ENCODE results near the gene CCDC194.
"Not testable (repeated sequence)": the region's sequence is repeated elsewhere in the genome, so short reads cannot be mapped to it uniquely, and the experiment has no call there.

CCDC194 gene

DNA sequence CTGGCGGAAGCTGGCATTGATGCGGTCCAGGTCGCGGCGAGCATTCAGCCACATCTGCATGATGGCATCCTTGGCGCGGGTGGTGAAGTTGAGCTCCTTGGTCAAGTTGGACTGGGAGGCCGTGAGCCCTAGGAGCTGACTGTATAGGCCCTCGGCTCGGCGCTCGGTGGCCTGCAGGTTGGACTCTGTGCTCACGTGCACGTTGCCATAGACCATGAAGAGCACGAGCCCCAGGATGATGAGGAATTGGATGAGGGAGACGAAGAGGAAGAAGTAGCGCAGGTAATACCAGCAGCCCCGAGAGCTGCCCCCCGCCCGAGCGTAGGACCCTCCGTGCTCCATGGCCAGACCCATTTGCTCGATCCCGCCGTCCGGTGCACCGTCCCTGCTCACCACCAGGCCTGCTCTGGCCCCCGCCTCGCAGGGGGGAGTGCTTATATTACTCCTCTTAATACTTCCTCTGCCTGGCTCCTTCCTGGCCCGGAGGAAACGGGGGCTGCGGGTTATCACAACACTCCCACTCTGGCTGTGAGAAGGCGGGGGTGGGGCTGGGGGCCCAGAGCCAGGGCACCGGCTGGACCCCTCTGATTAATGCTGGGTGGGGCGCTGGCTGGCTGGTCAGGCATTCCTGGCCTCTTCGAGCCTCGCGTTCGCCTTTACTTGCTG, 16.9 kb downstream of the CCDC194 start, which contains the start of gene PLVAP:
TSS of gene PLVAP (minus strand) at position 408 of the 666 bp plus-strand sequence. CDS start at position 354, 54 bp downstream.
- DNase-seq (ENCODE audit: low spot score), result no peak

DNA sequence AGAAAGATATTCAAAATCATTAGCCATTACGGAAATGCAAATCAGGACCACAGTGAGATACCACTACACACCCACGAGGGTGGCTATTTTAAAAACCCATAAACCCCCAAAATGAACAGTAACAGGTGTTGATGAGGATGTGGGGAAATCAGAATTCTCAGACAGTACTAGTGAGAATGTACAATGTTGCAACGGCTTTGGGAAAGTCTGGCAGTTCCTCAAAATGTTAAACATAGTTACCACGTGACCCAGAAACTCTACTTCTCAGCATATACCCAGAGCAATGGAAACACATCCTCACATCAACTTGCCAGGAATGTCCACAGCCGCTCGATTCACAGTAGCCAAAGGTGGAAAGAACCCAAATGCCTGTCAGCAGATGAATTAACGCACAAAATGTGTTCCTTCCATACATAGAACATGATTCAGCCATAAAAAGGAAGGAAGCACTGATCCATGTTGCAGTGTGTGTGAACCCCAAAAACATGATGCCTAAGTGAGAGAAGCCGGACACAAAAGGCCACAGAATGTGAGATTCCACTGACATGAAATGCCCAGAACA, 23.9 kb downstream of the CCDC194 start:
- no peak for DNase-seq (ENCODE audit: low spot score)

GRCh38 chr19:17365361-17365760, 28.6 kb downstream of the CCDC194 start:
- no peak for DNase-seq (ENCODE audit: low spot score)

DNA sequence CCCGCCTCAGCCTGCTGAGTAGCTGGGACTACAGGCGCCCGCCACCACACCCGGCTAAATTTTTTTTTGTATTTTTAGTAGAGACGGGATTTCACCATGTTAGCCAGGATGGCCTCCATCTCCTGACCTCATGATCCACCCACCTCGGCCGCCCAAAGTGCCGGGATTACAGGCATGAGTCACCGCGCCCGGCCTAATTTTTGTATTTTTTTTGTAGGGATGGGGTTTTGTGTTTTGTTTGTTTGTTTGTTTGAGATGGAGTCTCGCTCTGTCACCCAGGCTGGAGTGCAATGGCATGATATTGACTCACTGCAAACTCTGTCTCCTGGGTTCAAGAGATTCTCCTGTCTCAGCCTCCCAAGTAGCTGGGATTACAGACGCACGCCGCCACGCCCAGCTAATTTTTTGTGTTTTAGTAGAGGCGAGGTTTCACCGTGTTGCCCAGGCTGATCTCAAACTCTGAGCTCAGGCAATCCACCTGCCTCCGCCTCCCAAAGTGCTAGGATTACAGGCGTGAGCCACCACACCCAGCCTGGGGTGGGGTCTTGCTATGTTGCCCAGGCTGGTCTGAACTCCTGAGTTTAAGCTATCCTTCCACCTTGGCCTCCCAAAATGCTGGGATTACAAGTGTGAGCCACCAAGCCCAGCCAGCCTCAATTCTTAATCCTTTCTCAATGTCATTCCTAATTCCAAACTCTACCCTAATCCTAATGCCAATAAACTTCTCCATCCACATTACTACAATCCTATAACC, 30.0 kb downstream of the CCDC194 start:
- DNase-seq (ENCODE audit: low spot score), result not testable (repeated sequence)

- no peak for DNase-seq (ENCODE audit: low spot score)
Observed at GRCh38 chr19:17359905-17360800, 33.8 kb downstream of the CCDC194 start.

DNA sequence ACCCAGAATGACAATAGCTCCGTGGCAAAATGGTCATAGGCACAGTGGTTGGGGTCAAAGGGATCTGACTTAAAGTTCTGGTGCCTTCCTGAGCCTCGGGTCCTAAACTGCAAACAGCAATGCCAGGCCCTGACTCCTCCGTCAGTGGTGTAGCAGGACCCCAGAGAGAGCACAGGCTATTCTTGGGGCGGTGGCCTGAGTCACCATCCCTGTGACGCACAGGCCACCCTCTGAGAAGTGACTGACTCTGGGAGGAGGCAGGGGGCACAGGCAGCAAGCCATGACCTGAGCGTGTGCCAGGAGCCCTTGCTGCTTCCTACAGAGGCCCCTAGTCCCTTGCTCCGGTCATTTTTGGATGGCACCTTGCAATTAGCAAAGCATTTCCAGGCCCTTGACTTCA, 35.6 kb downstream of the CCDC194 start:
- no peak for DNase-seq (ENCODE audit: low spot score)

DNA sequence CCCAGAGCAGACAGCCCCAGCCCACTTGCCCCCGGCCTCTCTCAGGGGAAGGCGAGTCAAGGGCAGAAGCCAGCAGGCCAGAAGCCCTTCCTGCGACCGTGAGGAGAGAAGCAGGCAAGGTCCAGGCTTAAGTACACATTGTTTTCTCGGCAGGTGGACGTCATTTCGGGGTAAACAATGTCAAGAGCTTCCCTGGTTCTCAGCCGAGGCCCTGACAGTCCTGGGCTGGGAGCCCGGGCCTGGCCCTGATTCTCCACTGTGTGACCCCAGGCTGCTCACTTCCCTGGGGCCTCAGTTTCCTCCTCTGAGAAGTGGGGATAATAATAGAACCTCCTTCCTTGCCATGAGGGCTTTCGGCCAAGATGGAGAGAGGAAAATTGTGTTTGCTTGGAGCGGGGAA, 36.3 kb downstream of the CCDC194 start:
- no peak for DNase-seq (ENCODE audit: low spot score)

DNA sequence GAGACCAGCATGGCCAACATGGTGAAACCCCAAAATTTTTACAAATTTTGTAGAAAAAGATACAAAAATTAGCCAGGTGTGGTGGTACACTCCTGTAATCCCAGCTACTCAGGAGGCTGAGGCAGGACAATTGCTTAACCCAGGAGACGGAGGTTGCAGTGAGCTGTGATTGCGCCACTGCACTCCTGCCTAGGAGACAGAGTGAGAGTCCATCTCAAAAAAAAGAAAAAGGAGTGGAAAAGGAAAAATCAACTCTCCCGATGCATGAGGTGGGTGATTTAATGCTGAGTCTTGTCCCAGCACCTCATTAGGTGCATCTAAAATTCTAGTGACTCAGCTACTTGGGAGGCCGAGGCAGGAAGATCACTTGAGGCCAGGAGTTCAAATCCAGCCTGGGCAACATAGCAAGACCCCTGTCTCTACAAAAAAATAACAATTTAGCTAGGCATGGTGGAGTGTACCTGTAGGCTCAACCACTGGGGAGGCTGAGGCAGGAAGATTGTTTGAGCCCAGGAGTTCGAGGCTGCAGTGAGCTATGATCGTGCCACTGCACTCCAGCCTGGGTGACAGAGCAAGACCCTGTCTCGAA, 36.8 kb downstream of the CCDC194 start:
- no peak for DNase-seq (ENCODE audit: low spot score)

DNA sequence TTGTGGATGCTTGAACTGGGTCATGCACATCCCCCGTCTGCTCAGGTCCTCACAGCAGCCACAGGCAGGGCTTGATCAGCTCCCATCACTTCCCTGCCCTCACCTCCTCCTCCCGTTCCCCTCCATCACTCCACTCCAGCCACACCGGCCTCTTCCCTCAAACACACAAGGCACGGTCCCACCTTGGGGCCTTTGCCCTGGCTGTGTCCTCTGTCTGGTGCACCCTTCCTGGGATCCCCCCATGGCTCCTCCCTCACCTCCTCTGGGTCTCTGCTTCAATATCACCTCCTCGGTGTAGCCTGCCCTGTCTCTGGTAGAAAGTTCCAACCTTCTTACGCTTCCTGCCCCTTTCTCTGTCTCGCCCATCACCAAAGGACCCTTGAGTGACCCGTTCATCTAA, 40.6 kb downstream of the CCDC194 start:
- DNase-seq (ENCODE audit: low spot score), result no peak

DNA sequence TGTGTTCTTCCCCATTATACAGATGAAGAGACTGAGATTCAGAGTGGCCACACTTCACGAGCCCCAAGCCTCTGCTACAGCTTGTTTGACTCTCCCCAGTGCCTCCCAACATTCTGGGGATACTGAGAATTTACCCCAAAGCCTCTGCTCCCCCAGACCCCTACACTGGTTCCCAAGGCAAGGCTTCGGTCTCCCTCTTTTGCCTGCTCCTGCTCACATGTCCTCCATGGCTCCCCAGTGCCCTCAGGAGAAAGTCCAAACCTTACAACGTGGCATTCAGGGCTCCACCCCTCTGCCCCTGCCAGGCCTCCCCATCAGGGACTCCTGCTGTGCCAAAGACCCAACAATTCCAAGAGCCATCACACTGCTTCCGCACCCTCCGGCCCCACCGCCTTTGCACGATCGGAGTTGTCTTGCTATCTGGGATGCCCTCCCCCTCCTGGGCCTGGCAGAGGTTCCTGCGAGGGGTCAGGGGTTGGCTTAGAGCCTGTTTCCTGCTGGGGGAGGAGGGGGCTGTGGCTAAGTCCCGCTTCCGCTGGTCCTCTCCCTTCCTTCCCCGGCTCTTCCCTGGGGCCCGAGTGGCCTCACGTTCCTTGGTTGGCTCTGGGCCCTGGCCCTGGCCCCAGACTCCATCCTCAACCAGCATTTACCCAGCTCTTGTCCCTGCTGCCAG, 41.3 kb downstream of the CCDC194 start:
- no peak for DNase-seq (ENCODE audit: low spot score)

- no peak for DNase-seq (ENCODE audit: low spot score)
Observed at GRCh38 chr19:17351815-17352435, 42.1 kb downstream of the CCDC194 start.

DNA sequence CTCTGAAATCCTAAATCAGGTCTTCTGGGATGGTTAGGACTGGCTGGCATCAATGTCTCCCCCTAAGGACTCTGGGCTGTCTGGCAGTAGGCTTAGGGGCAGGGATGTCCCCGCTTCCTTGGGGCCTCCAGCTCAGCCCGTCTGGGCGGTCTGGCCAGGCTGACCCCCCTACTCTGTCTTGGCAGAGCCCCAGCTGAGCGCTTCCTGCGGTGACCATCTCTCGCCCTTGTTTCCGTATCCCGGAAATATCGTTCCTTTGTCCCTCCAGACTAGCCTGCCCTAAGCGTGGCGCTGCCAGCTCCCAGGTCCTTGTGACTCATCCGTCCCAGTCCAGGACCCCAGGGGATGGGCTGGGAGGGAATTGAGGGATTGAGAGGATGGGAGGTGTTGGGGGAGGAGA, 45.3 kb downstream of the CCDC194 start:
- peak; percentile 53 for DNase-seq (ENCODE audit: low spot score)

- DNase-seq (ENCODE audit: low spot score), result no peak
Observed at GRCh38 chr19:17347877-17348276, 46.1 kb downstream of the CCDC194 start.

- DNase-seq (ENCODE audit: low spot score), result no peak
Observed at GRCh38 chr19:17347361-17347760, 46.6 kb downstream of the CCDC194 start.

DNA sequence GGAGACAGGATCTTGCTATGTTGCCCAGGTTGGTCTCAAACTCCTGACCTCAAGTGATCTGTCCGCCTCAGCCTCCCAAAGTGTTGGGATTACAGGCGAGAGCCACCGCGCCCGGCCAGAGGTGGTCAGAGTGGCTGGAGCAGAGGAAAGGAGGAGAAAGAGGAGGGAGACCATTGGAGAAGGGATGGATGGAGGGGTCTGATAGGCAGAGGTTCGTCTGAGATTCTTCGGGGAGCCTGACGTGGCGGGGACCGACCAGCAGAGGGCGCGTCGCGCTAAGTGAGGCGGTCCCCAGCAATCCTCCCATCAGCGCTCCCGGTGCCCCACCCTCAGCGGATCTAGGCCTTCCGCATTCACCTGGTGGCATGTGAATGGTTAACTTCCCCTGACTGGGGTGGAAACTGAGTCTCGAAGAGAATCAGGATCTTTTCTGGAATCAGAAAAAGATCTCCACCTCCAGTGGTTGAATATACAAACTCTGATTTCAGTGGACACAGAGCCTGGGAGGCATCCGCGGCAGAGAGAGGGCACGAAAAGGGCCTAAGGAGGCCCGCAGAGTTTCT, 47.8 kb downstream of the CCDC194 start:
- DNase-seq (ENCODE audit: low spot score), result peak; percentile 54

- no peak for DNase-seq (ENCODE audit: low spot score)
Observed at GRCh38 chr19:17341845-17342244, 52.2 kb downstream of the CCDC194 start.

DNA sequence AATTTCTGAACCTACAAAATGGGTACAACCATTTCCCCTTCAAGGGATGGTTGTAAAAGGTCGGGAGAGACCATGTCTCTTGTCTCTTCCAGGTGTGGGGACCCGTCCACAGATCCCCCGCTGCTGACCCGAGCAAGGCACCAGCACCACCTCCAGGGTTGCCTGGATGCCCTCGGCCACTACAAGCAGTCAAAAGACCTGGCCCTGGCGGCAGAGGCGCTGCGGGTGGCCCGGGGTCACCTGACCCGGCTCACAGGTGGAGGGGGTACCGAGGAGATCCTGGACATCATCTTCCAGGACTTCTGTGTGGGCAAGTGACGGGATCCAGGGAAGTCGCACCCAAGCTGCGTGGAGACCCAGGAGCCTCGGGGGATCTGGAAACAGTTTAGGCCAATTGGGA, 52.6 kb downstream of the CCDC194 start:
- DNase-seq (ENCODE audit: low spot score), result no peak

GRCh38 chr19:17340871-17341357, 53.1 kb downstream of the CCDC194 start:
- DNase-seq (ENCODE audit: low spot score), result no peak
